ENCODE measurements around the gene HAND2.

Gene HAND2

DNA sequence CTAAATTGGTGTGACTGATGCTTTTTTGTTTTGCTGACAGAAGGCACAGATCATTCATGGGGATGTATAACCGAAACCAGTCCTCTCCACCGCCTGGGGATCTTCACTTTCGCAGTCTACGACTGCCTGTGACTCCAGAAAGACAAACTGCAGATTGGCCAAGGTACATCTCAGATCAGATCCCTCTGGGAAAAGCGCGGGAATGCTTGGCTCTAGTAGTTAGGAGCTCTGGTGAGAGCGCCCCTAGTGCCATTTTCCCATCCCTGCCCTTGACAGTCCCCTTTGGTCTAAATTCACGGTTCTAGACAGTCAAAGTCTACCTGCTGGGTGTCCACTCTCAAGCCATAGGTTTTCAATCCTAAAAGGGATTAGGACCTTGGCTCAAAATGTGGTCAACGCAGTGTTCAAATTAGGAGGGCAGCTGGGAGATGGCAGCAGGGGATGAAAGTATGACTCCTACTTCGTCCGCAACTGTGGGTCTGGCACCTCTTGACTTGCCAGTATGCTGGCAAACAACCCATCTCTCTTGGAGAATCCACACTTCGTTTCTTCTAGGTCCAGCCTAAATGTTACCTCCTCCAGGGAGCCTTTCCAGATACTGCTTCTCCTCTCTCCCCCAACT lies 6.9 kb upstream of the HAND2 start:
- DNase-seq (ENCODE audit: low read depth in 1 of 2, low spot score in 1 of 2), result no peak

DNA sequence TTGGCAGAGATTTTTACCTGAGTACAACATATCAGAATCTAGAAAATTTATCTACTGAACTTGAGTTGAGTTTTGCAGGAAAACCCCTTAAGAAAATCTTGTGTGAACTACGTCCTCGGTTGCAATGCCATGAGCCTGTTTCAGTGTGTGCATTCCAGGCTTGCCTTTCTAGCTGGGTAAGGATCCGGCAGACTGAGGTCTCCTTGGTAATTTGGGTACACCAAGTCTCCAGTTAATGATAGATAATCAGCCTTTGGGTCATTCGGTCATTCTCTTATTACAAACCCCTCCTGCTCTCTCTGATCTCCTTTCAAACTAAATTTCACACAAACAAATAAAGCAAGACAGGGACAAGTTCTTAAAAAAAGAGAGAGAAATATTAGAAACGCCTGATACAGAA lies 5.9 kb upstream of the HAND2 start:
- DNase-seq (ENCODE audit: low read depth in 1 of 2, low spot score in 1 of 2), result no peak

DNA sequence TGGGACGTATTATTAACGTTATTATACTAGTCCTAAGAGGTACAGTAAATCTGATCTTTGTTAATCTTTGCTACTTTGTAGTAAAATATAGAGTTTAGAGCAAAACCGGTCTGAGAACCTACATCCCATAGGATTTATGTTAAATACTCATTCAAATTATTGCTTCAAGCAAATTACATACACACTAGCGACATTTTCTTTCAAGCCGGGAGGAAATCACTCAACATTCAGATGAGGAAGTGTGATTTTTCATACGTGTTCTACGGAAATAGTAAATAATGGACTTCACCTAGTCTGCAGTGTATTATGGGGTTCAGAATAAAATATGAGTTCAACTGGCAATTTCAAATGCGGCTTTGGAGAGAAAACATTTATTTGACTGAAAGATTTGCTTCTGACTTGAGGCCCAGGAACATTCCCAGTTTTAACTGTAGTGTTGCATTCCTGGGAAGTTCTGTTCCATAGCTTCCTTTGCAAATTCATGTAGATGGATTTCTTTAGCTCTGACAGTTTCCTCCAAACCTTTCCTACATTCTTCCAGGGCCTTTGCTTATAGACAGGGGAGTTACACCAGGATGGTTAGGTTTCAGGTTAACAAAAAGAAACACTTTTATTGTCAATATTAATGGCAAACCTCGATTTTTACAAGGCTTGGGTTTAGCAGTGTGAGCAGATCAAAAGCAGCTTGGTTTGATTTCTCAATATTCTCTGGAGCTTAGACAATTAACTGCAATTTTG lies 5.3 kb upstream of the HAND2 start:
- DNase-seq (ENCODE audit: low read depth in 1 of 2, low spot score in 1 of 2), result no peak

DNA sequence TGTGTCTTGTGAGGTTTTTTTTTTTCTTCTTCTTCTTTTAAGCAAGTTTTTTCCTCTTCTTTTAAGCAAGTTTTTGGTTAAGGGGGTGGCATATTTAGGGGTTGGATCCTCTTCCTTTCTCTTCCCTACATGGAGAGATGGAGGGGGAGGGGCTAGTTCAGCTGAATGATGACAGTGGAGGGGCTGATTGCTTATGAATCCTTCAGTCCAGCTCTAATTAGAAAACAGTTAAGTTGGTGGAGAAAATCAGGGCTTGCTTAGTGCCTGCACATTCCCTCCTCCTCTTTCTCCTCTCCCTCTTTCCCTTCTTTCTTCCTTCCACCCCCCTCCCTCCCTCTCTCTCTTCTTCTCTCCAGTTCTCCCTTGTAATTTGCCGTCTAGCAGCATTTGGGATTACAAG lies 4.4 kb upstream of the HAND2 start:
- DNase-seq (ENCODE audit: low read depth in 1 of 2, low spot score in 1 of 2), result no peak

DNA sequence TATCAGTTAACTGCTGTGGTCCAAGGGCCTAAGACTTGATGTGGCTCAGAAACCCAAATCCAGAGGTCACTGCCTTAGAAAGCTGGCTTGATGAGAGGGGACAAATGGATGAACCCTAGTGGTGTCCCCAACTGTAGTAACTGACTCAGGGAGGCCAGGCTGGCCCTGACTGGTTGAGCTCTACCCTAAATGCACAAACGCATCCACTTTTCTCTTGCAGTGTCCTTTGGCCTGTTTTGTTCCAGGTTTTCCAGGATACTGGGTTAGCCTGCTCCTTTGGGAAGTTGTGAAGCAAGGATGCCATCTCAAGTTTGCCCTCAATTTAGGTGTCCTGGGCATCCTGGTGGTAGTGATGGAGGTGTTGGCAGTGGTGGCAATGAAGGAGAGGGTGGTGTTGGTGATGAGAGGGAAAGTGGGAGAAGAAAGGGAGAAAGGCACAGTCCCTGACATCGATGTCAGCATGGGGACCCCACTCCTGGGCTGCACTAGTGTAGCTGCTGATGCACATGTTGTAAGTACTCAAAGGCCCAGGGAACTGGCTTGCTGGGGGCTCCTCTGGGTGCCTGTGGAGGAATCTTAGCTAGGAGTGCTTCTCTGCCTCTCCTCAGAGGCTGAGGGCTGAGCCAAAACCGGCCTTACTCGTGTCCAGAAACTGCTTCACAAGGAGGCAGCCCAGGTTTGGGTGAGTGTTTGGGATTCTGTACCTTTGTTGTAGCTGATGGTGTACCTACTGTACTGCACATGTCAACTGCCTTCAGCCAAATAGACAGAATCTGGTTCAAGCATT lies 2.9 kb upstream of the HAND2 start:
- no peak for DNase-seq (ENCODE audit: low read depth in 1 of 2, low spot score in 1 of 2)

DNA sequence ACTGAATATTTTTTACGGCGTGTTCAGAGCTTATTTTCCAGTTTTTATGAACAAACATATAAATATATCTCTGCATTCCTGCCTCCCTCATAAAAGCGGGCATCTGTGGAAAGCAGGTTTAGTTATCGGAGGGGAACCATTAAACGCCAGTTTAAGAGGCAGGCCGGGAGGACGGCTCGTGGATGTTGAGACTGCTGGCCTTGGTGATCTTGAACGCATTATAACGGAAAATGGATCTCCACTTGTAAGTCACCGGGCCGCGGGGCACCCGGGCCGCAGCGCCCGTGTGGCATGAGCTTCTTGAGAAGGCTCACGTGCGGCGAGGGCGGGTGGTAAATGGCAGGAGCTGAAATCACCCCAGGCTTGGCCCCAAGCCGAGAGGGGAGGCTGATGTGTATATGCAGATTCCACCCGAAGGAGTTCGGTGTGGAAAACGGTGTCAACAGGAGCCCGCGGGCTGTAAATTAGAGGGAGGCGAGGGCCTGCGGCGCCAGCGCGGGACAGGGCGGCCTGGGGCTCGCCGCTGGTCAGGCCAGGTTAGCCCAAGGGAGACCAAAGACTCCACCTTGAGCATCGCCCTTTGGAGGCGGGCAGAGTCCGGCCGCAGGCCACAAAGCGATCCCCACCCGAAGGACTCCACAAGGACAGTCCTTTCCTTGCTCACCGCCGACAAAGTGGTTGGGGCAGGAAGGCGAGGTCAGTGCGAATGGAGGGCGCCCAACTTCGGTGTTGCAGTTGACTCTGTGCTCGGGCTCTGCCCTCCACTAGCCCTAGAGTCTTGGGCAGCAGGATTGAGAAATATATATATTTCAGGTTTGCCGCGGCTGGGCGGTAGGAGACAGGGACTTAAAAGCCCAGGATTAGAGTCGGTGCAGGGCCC lies 1.3 kb upstream of the HAND2 start:
- DNase-seq (ENCODE audit: low read depth in 1 of 2, low spot score in 1 of 2), result no peak

DNA sequence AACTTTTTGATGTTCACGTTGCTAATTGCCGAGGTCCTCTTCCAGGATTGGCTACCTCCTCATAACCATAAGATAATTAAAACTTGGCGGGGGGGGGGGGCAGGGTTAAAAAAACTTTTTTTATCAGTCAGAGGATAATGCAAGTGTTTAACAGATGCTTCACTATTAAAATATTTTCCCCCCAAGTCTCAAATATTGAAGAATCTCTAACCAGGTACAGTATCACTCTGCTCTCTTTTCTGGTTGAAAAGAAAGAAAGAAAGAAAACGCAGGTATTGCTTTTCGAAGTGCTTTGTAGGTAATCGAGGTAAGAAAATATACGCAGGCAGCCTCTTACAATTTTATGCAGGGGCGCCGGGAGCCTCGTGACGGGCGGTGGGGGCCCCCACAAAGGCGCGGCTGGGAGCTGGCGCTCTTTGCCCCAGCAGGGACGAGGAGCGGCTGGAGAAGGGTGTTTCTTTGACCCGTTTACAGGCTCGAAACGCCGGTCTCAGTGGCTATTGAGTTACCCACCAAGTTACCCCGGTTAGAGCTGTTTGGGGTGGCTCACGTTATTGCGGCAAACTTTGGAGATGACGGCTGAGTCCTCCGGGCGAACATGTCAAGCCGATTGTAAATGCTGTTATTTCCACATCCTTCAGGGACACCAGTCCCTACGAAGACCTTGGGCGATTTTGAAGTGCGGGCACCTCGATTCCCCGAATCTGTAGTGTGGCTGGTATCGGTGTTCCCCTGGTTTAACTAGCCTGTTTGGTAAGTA lies 477 bp upstream of the HAND2 start:
- DNase-seq (ENCODE audit: low read depth in 1 of 2, low spot score in 1 of 2), result no peak

DNA sequence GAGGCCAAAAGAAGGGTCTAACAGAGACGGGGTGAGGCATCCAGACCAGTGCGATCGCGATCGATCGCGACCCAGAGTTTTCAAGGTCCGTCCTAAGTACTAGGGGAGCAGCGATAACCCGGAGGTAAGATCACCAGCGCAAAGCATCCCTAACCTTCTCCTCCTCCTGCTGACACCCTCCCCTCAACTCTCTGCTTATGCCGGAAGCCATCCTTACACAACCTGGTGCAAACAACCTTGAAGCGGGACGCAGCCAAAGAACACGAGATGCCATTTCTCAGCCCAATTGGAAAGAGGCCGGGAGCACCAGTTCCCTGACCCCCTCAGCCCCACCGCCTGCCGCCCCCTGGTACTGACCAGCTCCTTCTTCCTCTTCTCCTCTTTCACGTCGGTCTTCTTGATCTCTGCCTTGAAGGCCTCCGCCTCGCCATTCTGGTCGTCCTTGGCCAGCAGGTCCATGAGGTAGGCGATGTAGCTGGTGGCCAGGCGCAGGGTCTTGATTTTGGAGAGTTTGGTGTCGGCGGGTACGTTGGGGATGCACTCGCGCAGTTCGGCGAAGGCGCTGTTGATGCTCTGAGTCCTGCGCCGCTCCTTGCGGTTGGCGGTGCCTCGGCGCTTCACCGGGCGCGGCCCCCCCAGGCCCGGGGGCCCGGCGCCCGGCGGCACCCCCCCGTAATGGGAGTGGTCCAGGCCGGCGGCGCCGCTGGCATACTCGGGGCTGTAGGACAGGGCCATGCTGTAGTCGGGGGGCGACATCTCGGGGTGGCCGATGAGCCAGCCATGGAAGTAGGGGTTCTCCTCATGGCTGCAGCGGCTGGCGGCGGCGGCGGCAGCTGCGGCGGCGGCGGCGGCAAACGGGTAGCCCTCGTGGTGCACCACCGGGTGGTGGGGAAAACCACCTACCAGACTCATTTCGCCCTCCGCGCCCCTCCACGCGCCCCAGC lies 1.4 kb downstream of the HAND2 start:
- no peak for DNase-seq (ENCODE audit: low read depth in 1 of 2, low spot score in 1 of 2)

DNA sequence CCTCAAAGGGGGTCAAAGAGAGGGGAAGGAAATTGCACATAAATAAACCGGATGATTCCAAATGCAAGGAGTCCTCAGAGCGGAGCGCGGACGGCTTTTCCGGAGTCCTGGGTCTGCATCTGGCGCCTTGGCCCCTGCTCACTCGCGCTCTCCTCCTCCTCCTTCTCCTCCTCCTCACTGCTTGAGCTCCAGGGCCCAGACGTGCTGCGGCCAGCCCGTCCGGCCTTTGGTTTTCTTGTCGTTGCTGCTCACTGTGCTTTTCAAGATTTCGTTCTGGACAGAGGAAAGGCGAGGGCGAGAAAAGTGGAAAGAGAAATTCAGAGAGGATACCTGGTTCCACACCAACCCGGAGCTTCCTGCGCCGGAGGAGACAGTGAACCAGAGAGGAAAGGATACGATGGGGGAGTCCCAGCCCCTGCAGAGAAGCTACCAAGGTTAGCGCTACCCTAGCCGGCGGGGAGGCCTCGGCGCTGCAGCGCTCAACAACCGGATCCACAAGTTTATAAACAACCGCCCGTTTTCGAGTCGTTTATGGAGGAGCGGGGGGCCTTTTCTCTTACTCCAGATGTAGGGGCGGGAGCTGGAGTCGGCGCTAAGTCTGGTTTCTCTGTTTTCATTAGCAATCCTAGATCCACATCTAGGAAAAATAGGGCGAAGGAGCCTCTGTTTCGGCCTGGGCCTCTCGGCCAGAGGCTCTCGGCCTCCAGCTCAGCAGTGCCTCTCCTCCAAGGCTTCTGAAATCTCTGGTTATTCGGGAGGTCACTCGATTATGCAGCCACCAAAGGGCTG lies 2.7 kb downstream of the HAND2 start:
- DNase-seq (ENCODE audit: low read depth in 1 of 2, low spot score in 1 of 2), result no peak

DNA sequence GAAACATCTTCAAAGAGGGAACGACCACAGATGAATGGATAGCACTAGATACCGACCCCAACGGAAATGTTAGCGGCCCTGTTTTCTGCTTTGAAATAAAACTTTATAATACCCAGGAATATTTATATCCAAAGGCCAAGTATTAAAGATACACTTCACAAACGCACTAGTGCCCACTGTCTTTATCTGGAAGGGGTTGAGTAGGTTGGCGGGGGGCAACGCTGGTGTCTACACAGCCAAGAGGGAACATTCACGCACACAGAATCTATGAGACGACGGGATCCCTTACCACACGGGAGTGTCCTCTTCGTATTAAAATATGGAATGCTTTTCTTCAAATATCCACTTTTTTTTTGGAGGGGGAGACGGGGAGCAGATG lies 3.3 kb downstream of the HAND2 start:
- no peak for DNase-seq (ENCODE audit: low read depth in 1 of 2, low spot score in 1 of 2)

DNA sequence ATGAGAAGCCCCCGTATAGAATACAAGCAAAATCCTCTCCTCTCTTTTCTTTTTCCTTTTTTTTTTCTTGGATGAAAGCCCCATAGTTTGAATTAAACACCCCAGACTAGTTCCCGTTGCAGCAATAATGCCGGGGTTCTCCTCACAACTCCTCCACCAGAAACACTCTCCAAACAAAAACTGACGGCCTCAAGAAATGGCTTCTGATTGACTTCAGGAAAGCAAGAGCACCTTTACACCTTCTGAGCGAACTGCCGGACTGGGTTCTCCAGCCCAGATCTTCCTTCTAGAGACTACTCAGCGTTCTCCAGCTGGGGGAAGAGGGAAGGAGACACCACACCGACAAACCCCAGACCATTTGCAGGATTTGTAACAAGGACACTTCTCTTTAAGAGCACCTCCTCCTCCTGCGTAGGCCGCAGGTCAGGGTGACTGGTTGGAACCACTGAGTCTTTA lies 4.0 kb downstream of the HAND2 start:
- DNase-seq (ENCODE audit: low read depth in 1 of 2, low spot score in 1 of 2), result no peak

DNA sequence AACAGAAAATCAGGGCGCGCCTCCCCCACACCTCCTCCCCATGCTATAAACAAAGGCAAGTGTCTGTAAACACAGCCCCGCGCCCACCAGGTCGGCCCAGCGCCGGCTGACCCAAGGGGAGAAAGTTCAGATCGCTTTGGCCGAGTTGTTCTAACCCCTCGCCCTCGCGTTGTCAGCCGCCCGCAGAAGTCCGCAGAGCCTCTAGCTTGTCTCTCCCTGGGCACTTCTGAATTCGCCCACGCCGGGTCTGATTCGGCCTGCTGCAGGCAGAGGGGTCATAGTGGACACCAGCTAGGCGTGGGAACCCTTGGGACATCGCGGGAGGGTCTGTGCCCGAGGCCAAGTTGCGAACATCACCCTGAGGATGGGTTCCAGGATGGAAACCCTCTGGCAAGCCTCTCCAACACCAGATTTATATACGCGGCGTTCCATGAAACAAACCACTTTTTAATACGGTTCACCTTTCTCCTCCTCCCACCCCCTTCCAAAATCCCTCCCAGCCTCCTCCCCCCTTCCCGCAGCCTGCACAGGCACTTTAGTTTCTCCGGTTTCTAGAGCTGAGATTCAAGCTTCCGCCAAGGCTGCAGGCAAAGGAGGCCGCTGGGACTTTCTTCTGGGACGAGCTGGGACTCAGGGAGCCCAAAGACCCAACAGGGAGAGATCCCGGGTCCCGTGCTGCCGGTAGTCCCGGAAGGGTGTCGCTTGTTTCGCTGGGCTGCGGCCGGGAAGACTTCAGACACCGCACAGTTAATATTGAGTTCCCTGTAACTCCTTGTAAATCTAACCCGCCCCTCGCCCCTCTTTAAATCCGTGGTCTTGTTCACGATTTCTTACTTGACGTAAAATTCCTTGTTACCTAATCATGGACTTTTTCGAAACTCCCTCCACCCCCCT lies 4.7 kb downstream of the HAND2 start:
- DNase-seq (ENCODE audit: low read depth in 1 of 2, low spot score in 1 of 2), result no peak

DNA sequence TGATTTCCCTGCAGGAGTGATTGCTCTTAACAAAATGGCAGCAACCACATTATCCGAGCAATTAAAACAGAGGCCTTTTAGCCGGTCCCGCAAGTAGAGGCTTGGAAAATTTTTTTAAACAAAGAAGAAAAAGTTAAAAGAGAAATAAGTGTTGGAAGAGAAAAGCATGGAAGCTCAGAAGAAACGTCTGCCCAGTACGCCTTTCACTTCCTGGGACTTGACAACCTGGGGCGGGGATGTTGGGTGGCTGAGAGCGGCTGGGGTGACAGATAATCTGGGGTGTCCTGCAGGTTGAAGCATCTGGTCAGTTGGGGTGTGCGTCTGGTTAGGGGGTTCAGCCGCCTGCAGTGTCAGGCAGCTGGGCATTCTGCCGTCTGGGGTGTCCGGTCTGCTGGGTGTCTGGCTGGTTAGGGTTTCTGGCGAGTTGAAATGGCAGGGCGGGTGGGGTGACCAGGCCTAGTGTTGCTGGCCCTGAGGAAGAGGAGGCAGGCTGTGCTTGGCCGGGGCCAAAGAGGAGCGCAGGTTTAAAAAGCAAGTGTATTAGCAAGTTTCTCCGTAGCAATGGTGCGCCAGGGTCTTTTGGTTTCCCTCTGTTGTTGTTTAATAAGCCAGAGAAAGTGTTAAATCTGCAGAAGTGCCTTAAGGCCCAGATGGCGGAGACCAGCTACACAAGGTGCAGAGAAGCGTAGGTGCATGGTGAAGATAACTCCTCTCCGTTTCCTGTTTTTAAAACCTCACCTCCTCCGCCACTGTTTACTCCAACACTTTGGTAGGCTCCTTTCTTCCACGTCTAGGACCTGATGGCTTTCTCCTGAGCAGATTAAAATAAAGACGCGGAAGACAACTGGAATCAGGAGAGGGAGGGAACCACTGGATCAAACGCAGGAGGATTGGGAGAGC lies 5.6 kb downstream of the HAND2 start:
- DNase-seq (ENCODE audit: low read depth in 1 of 2, low spot score in 1 of 2), result no peak

DNA sequence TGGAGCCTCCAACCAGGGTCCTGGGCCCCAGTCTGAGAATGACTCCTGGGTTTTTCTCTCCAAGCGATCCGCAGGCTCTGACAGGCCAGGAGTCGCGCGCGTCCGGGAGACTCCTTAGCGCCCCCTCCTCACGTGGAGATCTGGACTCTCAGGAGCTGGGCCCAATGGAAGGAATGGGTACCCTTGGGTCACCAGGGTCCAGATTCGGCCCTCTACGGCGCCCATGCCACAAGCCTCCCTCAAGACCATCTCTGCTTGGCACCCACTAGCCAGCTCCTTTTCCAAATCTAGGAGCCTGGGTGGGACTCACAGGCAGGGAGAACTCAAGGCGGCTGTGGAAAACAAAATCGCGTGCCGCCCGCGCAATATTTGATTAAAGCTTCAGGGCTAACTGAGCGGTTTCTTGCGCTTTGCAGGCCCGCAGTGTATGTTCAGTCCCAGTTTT lies 7.1 kb downstream of the HAND2 start:
- no peak for DNase-seq (ENCODE audit: low read depth in 1 of 2, low spot score in 1 of 2)

DNA sequence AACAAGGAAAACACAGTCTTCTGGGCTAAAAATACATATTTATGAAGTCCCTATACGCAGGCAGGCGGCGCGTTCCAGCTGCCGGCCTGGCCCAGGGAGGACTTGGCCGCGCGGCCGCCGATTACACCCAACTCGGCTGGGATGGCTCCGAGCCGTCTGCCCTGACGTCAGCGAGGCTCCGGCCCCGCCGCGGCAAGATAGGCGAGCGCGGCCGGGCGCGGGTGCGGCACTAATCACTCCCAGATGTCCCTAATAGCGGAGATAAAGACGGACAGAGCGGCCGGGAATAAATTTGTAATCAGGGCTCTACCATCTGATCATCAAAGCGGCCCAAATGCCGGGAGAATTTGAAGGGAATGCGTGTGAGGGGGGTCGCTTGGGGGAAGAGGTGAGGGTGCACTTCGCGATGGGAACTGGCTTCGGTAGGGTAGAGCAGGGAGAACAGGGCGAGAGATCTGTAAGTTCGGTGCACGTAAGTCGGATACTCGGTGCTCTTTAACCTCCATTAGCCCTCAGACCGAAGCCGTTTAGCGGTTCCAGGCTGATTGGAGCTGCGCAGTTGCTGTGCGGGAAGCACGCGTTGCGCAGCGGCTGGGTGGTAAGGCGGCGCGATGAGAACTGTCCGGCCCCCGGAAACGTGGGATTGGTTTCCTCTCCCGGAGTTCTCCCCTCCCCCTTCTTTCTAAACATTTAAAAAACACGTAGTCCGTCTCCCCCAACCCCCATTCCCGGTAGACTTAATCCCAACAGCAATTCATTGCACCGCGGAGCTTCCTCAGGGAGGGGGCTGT lies 7.7 kb downstream of the HAND2 start:
- no peak for DNase-seq (ENCODE audit: low read depth in 1 of 2, low spot score in 1 of 2)

Data from stimulated activated CD4-positive, alpha-beta T cell treated with anti-CD3 and anti-CD28 coated beads, Interleukin-15, amount 100 ng/mL, for 1 hour (primary cell).